Gastrocnemius medialis (tissue), 4 donors: Measurements from ENCODE around the gene MAD2L1. TPM values are rescaled to one million over a fixed set of nuclear protein-coding genes. Genes with fewer than 3 reads are reported as not detected.

Source experiments
- ATAC-seq, 2 donors: fragments of 150-250 bp; one replicate each; pipeline ENCODE4 v1.9.1; 2016
- DNase-seq, 2 donors: peaks; one replicate each; pipeline ENCODE4 v3.0.0-alpha.2; 2019
- H3K27ac ChIP-seq, 4 donors: fragments of 200-600 bp; sonication (generic); 1 replicate in 1 of 4; 2 replicates in 3 of 4; pipeline ENCODE4 v1.5.1; 2016 to 2018; ENCODE audit warnings: mild to moderate bottlenecking in 2 of 4, moderate library complexity in 1 of 4
- H3K27me3 ChIP-seq, 3 donors: fragments of 200-600 bp; sonication (generic) in 2 of 3; 1 replicate in 1 of 3; 2 replicates in 2 of 3; pipeline versions ENCODE4 v1.5.1 to v1.6.0; 2016 to 2019; ENCODE audit warnings: mild to moderate bottlenecking in 1 of 3, moderate library complexity in 1 of 3
- H3K36me3 ChIP-seq, 2 donors: fragments of 200-600 bp; sonication (generic) in 1 of 2; one replicate each; pipeline ENCODE4 v1.5.1; 2017 to 2018
- H3K4me1 ChIP-seq, 2 donors: fragments of 200-600 bp; sonication (generic) in 1 of 2; one replicate each; pipeline ENCODE4 v1.5.1; 2016 to 2017; ENCODE audit warnings: mild to moderate bottlenecking in 2 of 2
- H3K4me3 ChIP-seq, 4 donors: fragments of 200-600 bp; sonication (generic) in 3 of 4; 1 replicate in 1 of 4; 2 replicates in 3 of 4; pipeline ENCODE4 v1.5.1; 2016 to 2019; ENCODE audit warnings: mild to moderate bottlenecking in 2 of 4
- H3K9me3 ChIP-seq, 3 donors: fragments of 200-600 bp; sonication (generic) in 2 of 3; 1 replicate in 1 of 3; 2 replicates in 2 of 3; pipeline ENCODE4 v1.5.1; 2016 to 2019
- POLR2A ChIP-seq, 2 donors: fragments of 450-650 bp; IDR thresholded peaks; one replicate each; pipeline ENCODE4 v1.6.1; 2017; ENCODE audit warnings: antibody characterized with exemption in 2 of 2, mild to moderate bottlenecking in 2 of 2, moderate library complexity in 2 of 2
- in situ Hi-C, 4 donors: fragments of 200-750 bp; cut with MboI; loops; one replicate each; pipeline versions ENCODE4 v1.15.0 to v1.8.0; 2017; ENCODE audit warnings: low sequenced_read_pairs in 4 of 4
- intact Hi-C: fragments of 100-400 bp; cut with DNase I; formaldehyde crosslinking; loops from one replicate; pipeline ENCODE4 v1.15.1; 2023; ENCODE audit warnings: low total_unique reads
- total RNA-seq, 4 donors: library from RNA; depleted of rRNA; stranded (reverse); fragments of >200 nt; gene quantifications; one replicate each; pipeline versions ENCODE4 v1.1.0 to v1.2.3, GENCODE V29; 2016
- TF ChIP-seq, protein P1 (sequence below), 5 experiments: fragments of 450-650 bp in 3 of 5; fragments of 200-600 bp in 2 of 5; sonication (generic) in 2 of 5; IDR thresholded peaks in 4 of 5; conservative IDR thresholded peaks in 1 of 5; 1 replicate in 4 of 5; 2 replicates in 1 of 5; pipeline ENCODE4 v1.5.1; 2016 to 2019; ENCODE audit warnings: antibody characterized with exemption in 5 of 5, mild to moderate bottlenecking in 3 of 5, moderate library complexity in 3 of 5

Gene MAD2L1
- total RNA-seq, 4 donors from 2014 or later: 0.33 to 7.7 (median 1.5) TPM

DNA sequence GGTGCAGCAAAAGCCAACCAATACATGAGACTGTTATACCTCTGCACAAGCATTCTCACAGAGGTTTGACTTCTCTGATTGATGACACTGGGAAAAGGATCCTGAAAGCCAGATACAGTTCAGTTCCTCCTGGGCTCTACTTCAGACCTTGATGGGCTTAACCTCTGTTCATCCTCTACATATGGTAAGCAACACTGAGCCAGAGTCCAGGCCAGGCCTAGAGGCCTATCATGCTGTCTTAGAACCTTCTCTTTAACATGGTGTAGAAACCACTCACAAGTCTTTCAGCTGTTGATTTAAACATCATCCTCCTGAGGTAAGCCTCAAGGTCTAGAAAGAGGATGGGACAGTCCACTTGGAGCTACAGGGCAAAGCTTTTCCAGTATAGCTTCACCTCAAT is 9.2 kb downstream of the MAD2L1 start:
- Histone ChIP-seq H3K27me3 (no peaks in the 10 kb centered on the region), H3K27ac (no peak overlapping the region), H3K36me3 (no peaks in the 10 kb centered on the region), H3K9me3 (no peaks in the 10 kb centered on the region), H3K4me3 (no peak overlapping the region), H3K4me1 (peaks cover 26 to 28% of the 10 kb centered on the region in 2 donors)
- in situ Hi-C loops (loop anchor here in 2 of 4 donors (10.0 kb wide), 3 partner anchors 423 to 503 kb away; no protein-coding TSS in a partner anchor), intact Hi-C loops (loop anchor here (10.0 kb wide), 1 partner anchor 273 kb away; no protein-coding TSS in a partner anchor)
- TF ChIP-seq, protein P1, sequence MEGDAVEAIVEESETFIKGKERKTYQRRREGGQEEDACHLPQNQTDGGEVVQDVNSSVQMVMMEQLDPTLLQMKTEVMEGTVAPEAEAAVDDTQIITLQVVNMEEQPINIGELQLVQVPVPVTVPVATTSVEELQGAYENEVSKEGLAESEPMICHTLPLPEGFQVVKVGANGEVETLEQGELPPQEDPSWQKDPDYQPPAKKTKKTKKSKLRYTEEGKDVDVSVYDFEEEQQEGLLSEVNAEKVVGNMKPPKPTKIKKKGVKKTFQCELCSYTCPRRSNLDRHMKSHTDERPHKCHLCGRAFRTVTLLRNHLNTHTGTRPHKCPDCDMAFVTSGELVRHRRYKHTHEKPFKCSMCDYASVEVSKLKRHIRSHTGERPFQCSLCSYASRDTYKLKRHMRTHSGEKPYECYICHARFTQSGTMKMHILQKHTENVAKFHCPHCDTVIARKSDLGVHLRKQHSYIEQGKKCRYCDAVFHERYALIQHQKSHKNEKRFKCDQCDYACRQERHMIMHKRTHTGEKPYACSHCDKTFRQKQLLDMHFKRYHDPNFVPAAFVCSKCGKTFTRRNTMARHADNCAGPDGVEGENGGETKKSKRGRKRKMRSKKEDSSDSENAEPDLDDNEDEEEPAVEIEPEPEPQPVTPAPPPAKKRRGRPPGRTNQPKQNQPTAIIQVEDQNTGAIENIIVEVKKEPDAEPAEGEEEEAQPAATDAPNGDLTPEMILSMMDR (IDR thresholded peaks at IDR 0.05 in 4 of 5, conservative IDR thresholded peaks at IDR 0.05 in 1 of 5): no peak
- TF ChIP-seq POLR2A (IDR thresholded peaks at IDR 0.05): no peak
- DNase-seq (no peak), ATAC-seq (no peak)

DNA sequence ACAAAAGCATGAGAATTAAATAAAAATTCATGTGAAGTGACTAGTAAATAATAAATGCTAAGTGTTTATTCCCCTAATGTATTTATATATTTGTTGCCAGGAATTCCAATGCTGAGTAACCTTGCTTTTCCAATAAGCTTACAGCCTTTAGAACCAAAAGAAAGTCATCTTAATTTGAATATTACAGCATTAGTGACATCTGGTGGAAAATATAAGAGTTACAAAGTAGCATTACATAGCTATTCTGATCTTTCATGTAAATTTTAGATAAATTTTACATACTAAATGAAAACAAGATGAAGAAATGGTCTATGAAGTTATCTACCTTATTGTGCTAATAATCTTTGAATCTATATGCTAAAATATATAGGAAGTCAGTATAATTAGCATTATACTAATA is 10.4 kb downstream of the MAD2L1 start:
- TF ChIP-seq, protein P1 (IDR thresholded peaks at IDR 0.05 in 4 of 5, conservative IDR thresholded peaks at IDR 0.05 in 1 of 5): peak in 1 of 5 experiments; percentile 5
- TF ChIP-seq POLR2A (IDR thresholded peaks at IDR 0.05): no peak
- intact Hi-C loops (loop anchor here (10.0 kb wide), 1 partner anchor 271 kb away; no protein-coding TSS in a partner anchor), in situ Hi-C loops (loop anchor here in 2 of 4 donors (10.0 kb wide), 3 partner anchors 421 to 501 kb away; no protein-coding TSS in a partner anchor)
- DNase-seq: no peak
- H3K27ac ChIP-seq: peak overlapping the region in 1 of 4 donors; percentile 1
- no peaks in the 10 kb centered on the region for H3K9me3 ChIP-seq
- H3K27me3 ChIP-seq: no peaks in the 10 kb centered on the region
- H3K4me1 ChIP-seq: peaks cover 26 to 28% of the 10 kb centered on the region in 2 donors
- no peak overlapping the region for H3K4me3 ChIP-seq
- no peak for ATAC-seq
- no peaks in the 10 kb centered on the region for H3K36me3 ChIP-seq

DNA sequence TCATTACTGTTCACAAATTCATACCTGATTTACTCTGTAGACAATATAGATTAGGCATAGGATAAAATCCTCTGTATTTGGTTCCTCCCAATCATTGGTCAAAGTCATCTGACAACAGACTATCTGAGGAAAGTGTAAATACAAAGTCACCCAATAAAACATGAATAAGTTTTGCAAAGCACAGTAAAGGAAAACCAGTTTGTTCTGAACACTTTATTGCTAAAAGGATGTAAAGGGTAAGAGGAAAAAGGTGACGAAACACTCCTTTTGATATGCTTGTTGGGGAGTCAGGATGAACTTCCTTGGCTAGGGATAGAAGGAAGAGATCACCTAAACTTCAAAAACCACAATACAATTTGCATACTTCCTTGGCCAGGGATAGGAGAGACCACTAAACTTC is 10.9 kb downstream of the MAD2L1 start:
- H3K4me3 ChIP-seq: no peak overlapping the region
- no peak for TF ChIP-seq POLR2A (IDR thresholded peaks at IDR 0.05)
- TF ChIP-seq, protein P1 (IDR thresholded peaks at IDR 0.05 in 4 of 5, conservative IDR thresholded peaks at IDR 0.05 in 1 of 5): no peak
- H3K27ac ChIP-seq: peak overlapping the region; percentile 62 to 77 (median 74)
- in situ Hi-C loops: loop anchor here in 2 of 4 donors (10.0 kb wide), 3 partner anchors 421 to 501 kb away; no protein-coding TSS in a partner anchor
- intact Hi-C loops: loop anchor here (10.0 kb wide), 1 partner anchor 271 kb away; no protein-coding TSS in a partner anchor
- peaks cover 26 to 28% of the 10 kb centered on the region in 2 donors for H3K4me1 ChIP-seq
- no peaks in the 10 kb centered on the region for H3K36me3 ChIP-seq
- no peaks in the 10 kb centered on the region for H3K9me3 ChIP-seq
- H3K27me3 ChIP-seq: no peaks in the 10 kb centered on the region
- ATAC-seq (no peak), DNase-seq (no peak)

DNA sequence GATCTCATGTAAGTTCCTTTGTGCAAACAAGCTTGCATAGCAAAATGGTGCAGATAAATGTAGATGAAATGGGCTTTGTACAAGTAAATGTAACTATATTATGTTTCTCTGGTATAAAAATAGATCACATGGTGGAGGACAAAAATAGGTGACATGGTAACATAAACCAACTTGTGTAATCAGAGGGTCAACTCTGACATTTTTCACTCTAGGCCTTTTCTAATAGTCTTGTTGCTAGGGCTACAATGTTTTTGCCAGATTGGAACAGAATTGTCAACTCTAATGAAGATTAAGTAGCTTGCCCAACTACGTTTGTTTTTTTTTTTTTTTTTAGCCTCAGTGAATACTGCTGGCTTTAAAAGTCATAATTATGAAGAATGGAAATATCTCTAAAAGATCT is 11.5 kb downstream of the MAD2L1 start:
- ATAC-seq: peak; percentile 79 to 94
- intact Hi-C loops (loop anchor here (10.0 kb wide), 1 partner anchor 270 kb away; no protein-coding TSS in a partner anchor), in situ Hi-C loops (loop anchor here in 2 of 4 donors (10.0 kb wide), 3 partner anchors 420 to 500 kb away; no protein-coding TSS in a partner anchor)
- Histone ChIP-seq H3K27me3 (no peaks in the 10 kb centered on the region), H3K9me3 (no peaks in the 10 kb centered on the region), H3K27ac (peak overlapping the region; percentile 62 to 77 (median 74)), H3K36me3 (no peaks in the 10 kb centered on the region), H3K4me3 (peak overlapping the region in 1 of 4 donors; percentile 31), H3K4me1 (peaks cover 26 to 28% of the 10 kb centered on the region in 2 donors)
- no peak for DNase-seq
- TF ChIP-seq, protein P1 (IDR thresholded peaks at IDR 0.05 in 4 of 5, conservative IDR thresholded peaks at IDR 0.05 in 1 of 5): no peak
- no peak for TF ChIP-seq POLR2A (IDR thresholded peaks at IDR 0.05)
